HepG2 (cell line): ENCODE results near the gene SCFD2. TPM values are rescaled to one million over a fixed set of nuclear protein-coding genes. Genes with fewer than 3 reads are reported as not detected.
A peak's percentile ranks its signal among the peaks of the same experiment; 100 is the strongest.

ENCODE experiments used
- BRD4 ChIP-seq: sonication (generic); formaldehyde crosslinking; IDR thresholded peaks from 2 replicates; pipeline ENCODE4 v1.4.0; 2020; ENCODE audit warnings: missing genetic modification reagents
- E2F1 ChIP-seq: sonication (generic); formaldehyde crosslinking; IDR thresholded peaks from 2 replicates; pipeline ENCODE4 v1.5.0; 2020; ENCODE audit warnings: missing genetic modification reagents
- ELF3 ChIP-seq: IDR thresholded peaks from 2 replicates; pipeline ENCODE4 v1.6.1; 2016; ENCODE audit warnings: missing genetic modification reagents, missing compliant biosample characterization
- FOSL1 ChIP-seq: sonication (generic); formaldehyde crosslinking; IDR thresholded peaks from 2 replicates; pipeline ENCODE4 v1.9.0; 2021; ENCODE audit warnings: missing genetic modification reagents, borderline replicate concordance
- ISL2 ChIP-seq: sonication (generic); formaldehyde crosslinking; IDR thresholded peaks from 2 replicates; pipeline ENCODE4 v1.5.0; 2020; ENCODE audit warnings: missing genetic modification reagents
- NCOA2 ChIP-seq: sonication (generic); formaldehyde crosslinking; IDR thresholded peaks from 2 replicates; pipeline ENCODE4 v1.8.0; 2022; ENCODE audit warnings: inconsistent platforms
- PHF8 ChIP-seq: sonication (generic); formaldehyde crosslinking; IDR thresholded peaks from 2 replicates; pipeline ENCODE4 v1.5.0; 2020; ENCODE audit warnings: missing genetic modification reagents
- SAFB2 ChIP-seq: sonication (generic); formaldehyde crosslinking; IDR thresholded peaks from 2 replicates; pipeline ENCODE4 v1.5.1; 2020; ENCODE audit warnings: missing genetic modification reagents, low read depth, mild to moderate bottlenecking, borderline replicate concordance
- SMYD3 ChIP-seq: sonication (generic); formaldehyde crosslinking; IDR thresholded peaks from 2 replicates; pipeline ENCODE4 v1.8.1; 2023; ENCODE audit warnings: mild to moderate bottlenecking, missing genetic modification reagents
- STAG1 ChIP-seq: sonication (generic); formaldehyde crosslinking; IDR thresholded peaks from 2 replicates; pipeline ENCODE4 v1.4.0; 2020; ENCODE audit warnings: missing genetic modification reagents
- U2AF2 ChIP-seq: fragments of 200-400 bp; formaldehyde crosslinking; IDR thresholded peaks from 2 replicates; pipeline ENCODE4 v1.6.1; 2017; ENCODE audit warnings: low read depth, mild to moderate bottlenecking, low read length
- UBTF ChIP-seq: sonication (generic); formaldehyde crosslinking; IDR thresholded peaks from 2 replicates; pipeline ENCODE4 v1.4.0; 2020; ENCODE audit warnings: mild to moderate bottlenecking, missing genetic modification reagents
- ZMAT3 ChIP-seq: sonication (generic); formaldehyde crosslinking; conservative IDR thresholded peaks from 2 replicates; pipeline ENCODE4 v1.7.0; 2021; ENCODE audit warnings: missing genetic modification reagents
- ZNF224 ChIP-seq: sonication (generic); formaldehyde crosslinking; IDR thresholded peaks from 2 replicates; pipeline ENCODE4 v1.5.0; 2020; ENCODE audit warnings: mild to moderate bottlenecking, missing genetic modification reagents
- ZNF253 ChIP-seq: sonication (generic); formaldehyde crosslinking; IDR thresholded peaks from 2 replicates; pipeline ENCODE4 v1.8.0; 2022; ENCODE audit warnings: mild to moderate bottlenecking, missing genetic modification reagents, borderline replicate concordance
- ZNF431 ChIP-seq: sonication (generic); formaldehyde crosslinking; IDR thresholded peaks from 2 replicates; pipeline ENCODE4 v1.9.0; 2022; ENCODE audit warnings: missing genetic modification reagents, low read depth, mild to moderate bottlenecking, borderline replicate concordance
- ZNF510 ChIP-seq: sonication (generic); formaldehyde crosslinking; IDR thresholded peaks from 2 replicates; pipeline ENCODE4 v1.4.0; 2020; ENCODE audit warnings: low read depth, mild to moderate bottlenecking, missing genetic modification reagents
- ZNF513 ChIP-seq: sonication (generic); formaldehyde crosslinking; conservative IDR thresholded peaks from 2 replicates; pipeline ENCODE4 v1.5.0; 2020; ENCODE audit warnings: missing genetic modification reagents
- ZNF678 ChIP-seq: sonication (generic); formaldehyde crosslinking; IDR thresholded peaks from 2 replicates; pipeline ENCODE4 v1.4.0; 2020; ENCODE audit warnings: mild to moderate bottlenecking, missing genetic modification reagents
- ZNF7 ChIP-seq: IDR thresholded peaks from 2 replicates; pipeline ENCODE4 v1.6.1; 2016; ENCODE audit warnings: missing biosample characterization, missing genetic modification reagents
- ZNF777 ChIP-seq: sonication (generic); formaldehyde crosslinking; IDR thresholded peaks from 2 replicates; pipeline ENCODE4 v1.4.0; 2020; ENCODE audit warnings: missing genetic modification reagents
- ZNF781 ChIP-seq: sonication (generic); formaldehyde crosslinking; IDR thresholded peaks from 2 replicates; pipeline ENCODE4 v1.5.1; 2020; ENCODE audit warnings: borderline replicate concordance, mild to moderate bottlenecking, missing genetic modification reagents; ENCODE audit errors: not compliant biosample characterization
- ZXDC ChIP-seq: sonication (generic); formaldehyde crosslinking; IDR thresholded peaks from 2 replicates; pipeline ENCODE4 v1.5.0; 2020; ENCODE audit warnings: mild to moderate bottlenecking, missing genetic modification reagents
- polyA plus RNA-seq, 8 experiments: library from polyadenylated mRNA; depleted of rRNA in 3 of 8; stranded (reverse) in 7 of 8; unstranded in 1 of 8; fragments of >200 nt; fragmentation: Illumina TruSeq in 4 of 8; extraction: Trizol in 4 of 8; gene quantifications; 2 replicates each; pipeline versions ENCODE4 v1.2.1 to v1.2.3, GENCODE V29; 2011 to 2016; ENCODE audit warnings: low read depth in 4 of 8, missing spikeins in 1 of 8, mixed read lengths in 1 of 8; ENCODE audit not compliant: insufficient read depth in 1 of 8
- total RNA-seq, 5 experiments: library from RNA; depleted of rRNA; stranded (reverse); fragments of >200 nt; fragmentation: Illumina TruSeq; extraction: Trizol; gene quantifications; 2 replicates each; pipeline ENCODE4 v1.2.3, GENCODE V29; 2016; ENCODE audit warnings: low read depth in 1 of 5

Gene SCFD2
- total and polyA plus RNA-seq, 2 of the 13 experiments (the other 11 are each of a cell fraction or from before 2014, with no cell fraction given): 4.6 to 15.6 TPM

- TF ChIP-seq ZXDC (CRISPR knock-in tag): no peak
- no peak for TF ChIP-seq BRD4 (CRISPR knock-in tag)
- TF ChIP-seq UBTF (CRISPR knock-in tag): no peak
- TF ChIP-seq SAFB2: no peak
- no peak for TF ChIP-seq ZNF513 (CRISPR knock-in tag)
- TF ChIP-seq STAG1 (CRISPR knock-in tag): peak; percentile 35
- no peak for TF ChIP-seq ZNF777 (CRISPR knock-in tag)
- TF ChIP-seq ZNF224 (CRISPR knock-in tag): no peak
- TF ChIP-seq ZNF678 (CRISPR knock-in tag): no peak
- no peak for TF ChIP-seq U2AF2
- TF ChIP-seq ZNF7 (CRISPR knock-in tag): no peak
- TF ChIP-seq ZMAT3: no peak; the same call in 1 of the 2 replicates
- no peak for TF ChIP-seq E2F1 (CRISPR knock-in tag)
- peak; percentile 75 for TF ChIP-seq ELF3 (CRISPR knock-in tag)
- no peak for TF ChIP-seq ZNF510 (CRISPR knock-in tag)
- peak; percentile 97 for TF ChIP-seq ISL2 (CRISPR knock-in tag)
- peak; percentile 58; the same call in 1 of the 2 replicates for TF ChIP-seq FOSL1 (CRISPR knock-in tag)
- TF ChIP-seq ZNF781 (CRISPR knock-in tag): no peak
- TF ChIP-seq NCOA2 (CRISPR knock-in tag): peak; percentile 94
- TF ChIP-seq PHF8: no peak
- no peak for TF ChIP-seq ZNF431 (CRISPR knock-in tag)
- no peak for TF ChIP-seq SMYD3
- TF ChIP-seq ZNF253 (CRISPR knock-in tag): no peak
Observed at GRCh38 chr4:53019485-53020382, 346.1 kb downstream of the SCFD2 start (continued).
